Esophagus muscularis mucosa (tissue), 4 donors: ENCODE results near the gene HK2.

Experiments used
- CTCF ChIP-seq, 3 experiments: fragments of 200-600 bp in 2 of 3; fragments of 450-650 bp in 1 of 3; sonication (generic) in 2 of 3; IDR thresholded peaks; one replicate each; pipeline ENCODE4 v1.5.1; 2017 to 2019; ENCODE audit warnings: antibody characterized with exemption in 3 of 3, mild to moderate bottlenecking in 2 of 3, moderate library complexity in 1 of 3
- EP300 ChIP-seq: sonication (generic); formaldehyde crosslinking; IDR thresholded peaks from one replicate; pipeline ENCODE4 v1.6.1; 2017; ENCODE audit warnings: antibody characterized with exemption
- POLR2A ChIP-seq: fragments of 450-650 bp; IDR thresholded peaks from one replicate; pipeline ENCODE4 v1.6.1; 2017; ENCODE audit warnings: antibody characterized with exemption, moderate library complexity, mild to moderate bottlenecking, low read depth
- POLR2AphosphoS5 ChIP-seq, 2 donors: sonication (generic); formaldehyde crosslinking; IDR thresholded peaks; one replicate each; pipeline ENCODE4 v1.6.1; 2017; ENCODE audit warnings: antibody characterized with exemption in 2 of 2

DNA sequence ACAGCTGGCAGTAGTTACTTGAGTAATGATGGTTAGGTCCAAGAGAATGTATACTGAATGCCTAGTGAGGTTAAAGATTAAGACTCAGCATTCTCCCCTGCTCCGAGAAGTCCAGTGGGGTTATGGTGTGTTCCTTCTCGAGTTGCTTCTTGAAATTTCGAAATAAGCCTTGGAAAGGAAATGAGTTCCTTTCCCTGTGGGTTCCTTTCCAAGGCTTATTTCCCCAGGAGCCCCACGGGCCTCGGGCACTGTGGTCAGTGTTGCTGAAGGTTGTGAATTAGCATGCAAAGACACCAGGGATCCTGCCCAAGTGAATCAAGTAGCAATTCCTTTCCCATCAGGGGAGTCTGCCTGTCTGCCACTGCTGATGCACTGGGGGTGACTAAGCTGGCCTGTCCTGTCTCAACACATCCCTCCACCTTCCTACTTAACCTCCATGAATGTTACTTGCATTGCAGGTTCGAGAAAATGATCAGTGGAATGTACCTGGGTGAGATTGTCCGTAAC lies 53.6 kb downstream of the HK2 start:
- TF ChIP-seq CTCF (IDR thresholded peaks at IDR 0.05), result no peak
- TF ChIP-seq POLR2A, result no peak
- no peak for TF ChIP-seq POLR2AphosphoS5 (IDR thresholded peaks at IDR 0.05)
- TF ChIP-seq EP300, result no peak
